Gastrocnemius medialis (tissue), 4 donors: ENCODE data around the gene UGT1A3.

ENCODE experiments used
- CTCF ChIP-seq, 5 experiments: fragments of 450-650 bp in 3 of 5; fragments of 200-600 bp in 2 of 5; sonication (generic) in 2 of 5; IDR thresholded peaks in 4 of 5; conservative IDR thresholded peaks in 1 of 5; 1 replicate in 4 of 5; 2 replicates in 1 of 5; pipeline ENCODE4 v1.5.1; 2016 to 2019; ENCODE audit warnings: antibody characterized with exemption in 5 of 5, mild to moderate bottlenecking in 3 of 5, moderate library complexity in 3 of 5
- POLR2A ChIP-seq, 2 donors: fragments of 450-650 bp; IDR thresholded peaks; one replicate each; pipeline ENCODE4 v1.6.1; 2017; ENCODE audit warnings: antibody characterized with exemption in 2 of 2, mild to moderate bottlenecking in 2 of 2, moderate library complexity in 2 of 2

GRCh38 chr2:233821196-233821595, 92.4 kb downstream of the UGT1A3 start:
- TF ChIP-seq CTCF (IDR thresholded peaks at IDR 0.05 in 4 of 5, conservative IDR thresholded peaks at IDR 0.05 in 1 of 5): no peak
- TF ChIP-seq POLR2A (IDR thresholded peaks at IDR 0.05): no peak
